Fibroblast of villous mesenchyme (primary cell): Measurements from ENCODE around the gene FBXL16. TPM values are rescaled to one million over a fixed set of nuclear protein-coding genes. Genes with fewer than 3 reads are reported as not detected.

Experiments used
- DNase-seq: peaks from one replicate; pipeline ENCODE4 v3.0.0-alpha.2; 2010; ENCODE audit warnings: low read depth
- H3K4me3 ChIP-seq: 2 replicates; pipeline ENCODE4 v1.5.1; 2011; ENCODE audit warnings: low read depth, mild to moderate bottlenecking, low read length
- total RNA-seq: library from RNA; depleted of rRNA; stranded (reverse); fragments of >200 nt; gene quantifications from 2 replicates; pipeline ENCODE4 v1.2.3, GENCODE V29; 2012
- TF ChIP-seq, protein P1 (sequence below): IDR thresholded peaks from 2 replicates; pipeline ENCODE4 v1.5.1; 2012; ENCODE audit warnings: low read depth, mild to moderate bottlenecking, low read length; ENCODE audit not compliant: insufficient read depth

Gene FBXL16
- total RNA-seq, 1 donor = under 0.01 TPM

DNA sequence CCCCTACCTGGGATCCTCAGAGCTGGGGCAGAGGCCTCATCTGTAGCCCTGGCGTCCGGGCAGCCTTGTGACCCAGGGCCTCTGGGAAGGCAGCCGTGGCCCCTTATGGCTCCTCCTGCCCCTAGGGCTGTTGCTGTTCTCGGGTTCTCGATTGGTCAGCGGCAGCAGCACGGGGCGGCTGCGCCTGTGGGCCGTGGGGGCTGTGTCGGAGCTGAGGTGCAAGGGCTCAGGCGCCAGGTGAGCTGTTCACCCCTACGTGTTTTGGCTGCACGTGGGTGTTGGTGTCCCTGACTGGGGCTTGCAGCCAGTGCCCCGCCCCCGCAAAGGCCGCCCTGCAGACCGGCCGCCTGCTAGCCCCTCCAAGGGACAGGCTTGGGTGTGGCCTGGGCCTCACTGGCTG, 43.5 kb downstream of the FBXL16 start:
- no peak overlapping the region for H3K4me3 ChIP-seq
- no peak for DNase-seq
- TF ChIP-seq, protein P1, sequence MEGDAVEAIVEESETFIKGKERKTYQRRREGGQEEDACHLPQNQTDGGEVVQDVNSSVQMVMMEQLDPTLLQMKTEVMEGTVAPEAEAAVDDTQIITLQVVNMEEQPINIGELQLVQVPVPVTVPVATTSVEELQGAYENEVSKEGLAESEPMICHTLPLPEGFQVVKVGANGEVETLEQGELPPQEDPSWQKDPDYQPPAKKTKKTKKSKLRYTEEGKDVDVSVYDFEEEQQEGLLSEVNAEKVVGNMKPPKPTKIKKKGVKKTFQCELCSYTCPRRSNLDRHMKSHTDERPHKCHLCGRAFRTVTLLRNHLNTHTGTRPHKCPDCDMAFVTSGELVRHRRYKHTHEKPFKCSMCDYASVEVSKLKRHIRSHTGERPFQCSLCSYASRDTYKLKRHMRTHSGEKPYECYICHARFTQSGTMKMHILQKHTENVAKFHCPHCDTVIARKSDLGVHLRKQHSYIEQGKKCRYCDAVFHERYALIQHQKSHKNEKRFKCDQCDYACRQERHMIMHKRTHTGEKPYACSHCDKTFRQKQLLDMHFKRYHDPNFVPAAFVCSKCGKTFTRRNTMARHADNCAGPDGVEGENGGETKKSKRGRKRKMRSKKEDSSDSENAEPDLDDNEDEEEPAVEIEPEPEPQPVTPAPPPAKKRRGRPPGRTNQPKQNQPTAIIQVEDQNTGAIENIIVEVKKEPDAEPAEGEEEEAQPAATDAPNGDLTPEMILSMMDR = no peak

DNA sequence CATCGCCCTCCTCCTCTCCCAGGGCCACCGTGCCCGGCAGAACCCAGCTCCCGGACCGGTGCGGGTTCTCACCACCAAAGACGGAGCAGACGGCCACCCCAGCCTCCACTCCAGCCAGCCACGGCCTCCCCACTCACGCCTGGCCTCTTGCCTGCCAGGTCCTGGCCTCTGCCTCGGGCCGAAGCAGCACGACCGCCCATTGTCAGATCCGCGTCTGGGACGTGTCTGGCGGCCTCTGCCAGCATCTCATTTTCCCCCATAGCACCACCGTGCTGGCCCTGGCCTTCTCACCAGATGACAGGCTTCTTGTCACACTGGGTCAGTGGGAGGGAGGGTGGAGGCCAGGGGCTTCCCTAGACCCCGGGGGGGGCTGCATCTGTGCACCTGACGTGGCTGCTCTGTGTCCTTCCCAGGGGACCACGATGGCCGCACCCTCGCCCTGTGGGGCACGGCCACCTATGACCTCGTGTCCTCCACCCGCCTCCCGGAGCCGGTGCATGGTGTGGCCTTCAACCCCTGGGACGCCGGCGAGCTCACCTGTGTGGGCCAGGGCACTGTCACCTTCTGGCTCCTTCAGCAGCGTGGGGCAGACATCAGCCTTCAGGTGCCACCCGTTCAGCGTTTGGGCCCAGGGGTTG, 44.3 kb downstream of the FBXL16 start:
- H3K4me3 ChIP-seq = no peak overlapping the region
- TF ChIP-seq, protein P1 = no peak
- DNase-seq = no peak

DNA sequence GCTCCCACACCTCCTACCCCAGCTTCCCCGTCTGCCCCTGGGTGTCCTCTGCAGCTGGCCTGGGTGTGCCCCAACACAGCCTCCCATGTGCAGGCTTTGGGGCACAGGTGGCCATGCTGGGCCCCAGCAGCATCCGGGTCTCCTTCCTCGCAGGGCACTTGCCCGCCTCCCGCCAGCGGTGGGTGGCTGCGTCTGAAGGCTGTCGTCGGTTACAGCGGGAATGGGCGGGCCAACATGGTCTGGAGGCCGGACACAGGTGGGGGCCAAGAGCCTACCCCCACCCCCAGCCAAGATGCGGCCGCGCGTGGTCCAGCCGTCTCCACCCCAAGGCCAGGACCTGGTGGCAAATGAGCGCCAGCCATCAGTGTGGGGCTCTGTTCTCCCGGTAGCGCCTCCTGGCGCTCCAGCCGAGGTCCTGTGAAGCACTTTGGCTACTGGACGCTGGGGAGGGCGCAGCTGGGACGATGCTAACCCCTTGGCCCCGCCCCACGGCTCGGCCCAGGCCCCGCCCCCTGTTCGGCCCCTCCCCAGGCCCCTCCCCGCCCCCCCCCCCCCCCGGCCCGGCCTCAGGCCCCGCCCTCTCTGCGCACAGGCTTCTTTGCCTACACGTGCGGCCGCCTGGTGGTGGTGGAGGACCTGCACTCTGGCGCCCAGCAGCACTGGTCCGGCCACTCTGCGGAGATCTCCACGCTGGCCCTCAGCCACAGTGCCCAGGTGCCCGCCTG, 45.0 kb downstream of the FBXL16 start:
- TF ChIP-seq, protein P1 = peak; percentile 45
- no peak overlapping the region for H3K4me3 ChIP-seq
- DNase-seq = peak; percentile 78

DNA sequence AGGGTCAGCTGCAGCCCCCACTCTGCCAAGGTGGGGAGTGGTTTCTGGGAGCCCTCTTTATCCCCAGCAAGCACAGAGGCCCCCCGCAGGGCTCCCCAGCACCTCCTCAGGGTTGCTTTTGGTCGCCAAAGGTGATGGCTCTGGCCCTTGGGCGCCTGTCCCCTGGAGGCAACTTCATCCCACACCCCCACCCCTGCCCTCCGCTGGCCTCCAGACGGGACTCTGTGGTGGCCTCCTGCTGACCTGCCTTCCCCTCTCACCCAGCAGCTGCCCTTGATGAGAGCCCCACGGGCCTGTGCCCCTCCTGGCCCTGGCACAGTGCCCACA, 45.5 kb downstream of the FBXL16 start:
- TF ChIP-seq, protein P1 = no peak
- H3K4me3 ChIP-seq = no peak overlapping the region
- DNase-seq = no peak

DNA sequence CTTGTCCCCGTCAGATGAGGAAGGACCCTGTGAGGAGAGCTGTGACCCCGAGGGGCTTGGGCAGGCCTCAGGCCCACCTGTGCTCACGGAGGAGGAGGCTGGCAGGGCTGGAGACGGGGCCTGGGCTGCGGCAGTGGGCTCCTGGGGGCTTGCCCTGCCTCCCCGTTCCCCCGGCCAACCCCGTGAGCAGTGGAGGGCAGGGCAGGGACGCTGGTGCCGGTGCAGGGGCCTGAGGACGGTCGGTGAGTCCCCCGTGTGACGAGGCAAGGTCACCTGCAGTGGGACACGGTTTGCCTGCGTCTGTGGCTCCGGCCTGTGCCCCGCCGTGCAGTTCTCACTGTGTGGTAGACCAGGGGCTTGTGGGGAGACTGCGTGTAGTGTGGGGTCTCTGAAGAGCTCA, 46.0 kb downstream of the FBXL16 start:
- no peak overlapping the region for H3K4me3 ChIP-seq
- DNase-seq = no peak
- TF ChIP-seq, protein P1 = no peak

DNA sequence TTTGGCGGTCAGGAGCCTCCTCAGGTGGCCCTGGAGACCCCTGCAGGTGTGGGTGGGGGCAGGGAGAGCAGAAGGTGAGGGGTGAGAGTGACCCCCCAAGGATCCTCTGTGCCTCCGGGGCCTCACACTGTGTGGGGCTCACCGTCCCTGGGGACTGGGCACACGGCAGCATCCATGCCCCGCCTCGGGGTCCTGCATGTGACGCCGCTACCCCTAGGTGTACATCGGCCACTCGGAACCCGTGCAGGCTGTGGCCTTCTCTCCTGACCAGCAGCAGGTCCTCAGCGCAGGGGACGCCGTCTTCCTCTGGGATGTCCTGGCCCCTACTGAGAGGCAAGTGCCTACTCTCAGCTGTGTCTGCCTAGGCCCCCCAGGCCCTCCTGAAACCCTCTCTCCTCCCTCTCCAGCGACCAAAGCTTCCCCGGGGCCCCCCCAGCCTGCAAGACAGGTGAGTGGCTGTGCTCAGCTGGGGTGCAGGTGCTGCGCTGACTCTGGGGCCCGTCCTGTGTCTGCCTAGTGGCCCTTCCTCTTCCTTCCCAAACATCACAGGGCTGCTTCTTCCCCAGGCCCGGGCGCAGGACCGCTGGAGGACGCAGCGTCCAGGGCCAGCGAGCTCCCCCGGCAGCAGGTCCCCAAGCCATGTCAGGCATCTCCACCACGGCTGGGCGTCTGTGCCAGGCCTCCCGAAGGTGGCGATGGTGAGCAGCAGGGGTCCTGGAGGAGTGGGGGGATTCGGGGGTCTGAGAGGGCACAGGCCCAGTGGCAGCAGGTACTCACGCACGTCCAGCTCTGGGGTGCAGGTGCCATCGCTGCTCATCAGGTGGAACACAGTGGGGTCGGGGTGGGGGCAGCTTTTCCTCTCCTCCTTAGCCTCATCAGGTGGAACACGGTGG, 46.7 kb downstream of the FBXL16 start:
- no peak overlapping the region for H3K4me3 ChIP-seq
- no peak for DNase-seq
- TF ChIP-seq, protein P1 = no peak
